Osteoblast (primary cell): ENCODE results near the gene GPX4. TPM values are rescaled to one million over a fixed set of nuclear protein-coding genes. Genes with fewer than 3 reads are reported as not detected.

Experiments used
- DNase-seq: peaks from one replicate; pipeline ENCODE4 v3.0.0; 2011; ENCODE audit warnings: low spot score, mixed read lengths; ENCODE audit not compliant: insufficient read length; ENCODE audit errors: missing footprints
- H2AFZ ChIP-seq: 2 replicates; pipeline ENCODE4 v1.6.0; 2011; ENCODE audit warnings: mild to moderate bottlenecking, low read length
- H3K27ac ChIP-seq: 2 replicates; pipeline ENCODE4 v1.5.1; 2011; ENCODE audit warnings: mild to moderate bottlenecking, low read depth, low read length, moderate library complexity
- H3K27me3 ChIP-seq: 2 replicates; pipeline ENCODE4 v1.6.0; 2012; ENCODE audit warnings: mild to moderate bottlenecking, control low read depth, inconsistent platforms, low read length, moderate library complexity; ENCODE audit not compliant: insufficient read depth
- H3K36me3 ChIP-seq: 2 replicates; pipeline ENCODE4 v1.5.1; 2011; ENCODE audit warnings: mild to moderate bottlenecking, low read length, control low read depth, moderate library complexity; ENCODE audit not compliant: insufficient read depth
- H3K4me1 ChIP-seq: 2 replicates; pipeline ENCODE4 v1.5.1; 2011; ENCODE audit warnings: mild to moderate bottlenecking, low read length, control low read depth, moderate library complexity; ENCODE audit not compliant: insufficient read depth
- H3K4me2 ChIP-seq: 2 replicates; pipeline ENCODE4 v1.6.0; 2011; ENCODE audit warnings: mild to moderate bottlenecking, low read length; ENCODE audit not compliant: insufficient read depth
- H3K4me3 ChIP-seq: fragments of 200-600 bp; sonication (generic); 3 replicates; pipeline ENCODE4 v1.5.1; 2012; ENCODE audit warnings: mild to moderate bottlenecking, low read length, inconsistent platforms; ENCODE audit not compliant: insufficient read depth
- H3K79me2 ChIP-seq: 2 replicates; pipeline ENCODE4 v1.6.0; 2012; ENCODE audit warnings: mild to moderate bottlenecking, low read length, control low read depth, inconsistent platforms; ENCODE audit not compliant: insufficient read depth
- H3K9me3 ChIP-seq: 2 replicates; pipeline ENCODE4 v1.5.1; 2011; ENCODE audit warnings: low read depth, low read length, control low read depth
- H4K20me1 ChIP-seq: 2 replicates; pipeline ENCODE4 v1.6.0; 2012; ENCODE audit warnings: mild to moderate bottlenecking, low read length, control low read depth; ENCODE audit not compliant: insufficient read depth
- CTCF ChIP-seq: IDR thresholded peaks from 2 replicates; pipeline ENCODE4 v1.5.1; 2011; ENCODE audit warnings: mild to moderate bottlenecking, low read depth, low read length, moderate library complexity; ENCODE audit errors: extremely low read depth
- total RNA-seq: library from RNA; depleted of rRNA; stranded (reverse); fragments of >200 nt; gene quantifications from 2 replicates; pipeline ENCODE4 v1.2.3, GENCODE V29; 2012

Gene GPX4
- total RNA-seq, 1 donor = 515 TPM

- H3K4me3 ChIP-seq = no peak overlapping the region
- TF ChIP-seq CTCF = no peak
- no peaks in the 10 kb centered on the region for H3K27me3 ChIP-seq
- H3K4me1 ChIP-seq = no peaks in the 10 kb centered on the region
- no peak overlapping the region for H3K4me2 ChIP-seq
- H3K79me2 ChIP-seq = no peaks in the 10 kb centered on the region
- peaks cover 7% of the 10 kb centered on the region for H3K36me3 ChIP-seq
- peaks cover 9% of the 10 kb centered on the region for H4K20me1 ChIP-seq
- H2AFZ ChIP-seq = no peak overlapping the region
- no peak overlapping the region for H3K27ac ChIP-seq
- no peaks in the 10 kb centered on the region for H3K9me3 ChIP-seq
- no peak for DNase-seq
Measured at GRCh38 chr19:1085053-1085658, 18.6 kb upstream of the GPX4 start.

GRCh38 chr19:1085676-1086442 is 17.9 kb upstream of the GPX4 start:
- Histone ChIP-seq H3K79me2 (no peaks in the 10 kb centered on the region), H3K27me3 (no peaks in the 10 kb centered on the region), H3K4me1 (no peaks in the 10 kb centered on the region), H3K27ac (no peak overlapping the region), H3K4me3 (no peak overlapping the region), H2AFZ (no peak overlapping the region), H3K4me2 (no peak overlapping the region), H3K9me3 (no peaks in the 10 kb centered on the region), H4K20me1 (peaks cover 9% of the 10 kb centered on the region), H3K36me3 (peaks cover 9% of the 10 kb centered on the region)
- TF ChIP-seq CTCF = no peak
- no peak for DNase-seq

- Histone ChIP-seq H2AFZ (no peak overlapping the region), H3K27me3 (no peaks in the 10 kb centered on the region), H3K4me1 (no peaks in the 10 kb centered on the region), H3K79me2 (peaks cover 2% of the 10 kb centered on the region), H3K4me3 (no peak overlapping the region), H3K36me3 (peaks cover 15% of the 10 kb centered on the region), H3K27ac (no peak overlapping the region), H3K9me3 (no peaks in the 10 kb centered on the region), H4K20me1 (peaks cover 9% of the 10 kb centered on the region), H3K4me2 (no peak overlapping the region)
- TF ChIP-seq CTCF = no peak
- DNase-seq = no peak
Measured at GRCh38 chr19:1086613-1087012, 17.2 kb upstream of the GPX4 start.

- peaks cover 10% of the 10 kb centered on the region for H3K79me2 ChIP-seq
- H3K4me1 ChIP-seq = no peaks in the 10 kb centered on the region
- peaks cover 15% of the 10 kb centered on the region for H4K20me1 ChIP-seq
- no peak overlapping the region for H3K4me3 ChIP-seq
- H3K27me3 ChIP-seq = no peaks in the 10 kb centered on the region
- peaks cover 21% of the 10 kb centered on the region for H3K36me3 ChIP-seq
- no peak overlapping the region for H3K27ac ChIP-seq
- TF ChIP-seq CTCF = no peak
- no peak overlapping the region for H2AFZ ChIP-seq
- H3K9me3 ChIP-seq = no peaks in the 10 kb centered on the region
- no peak for DNase-seq
- H3K4me2 ChIP-seq = no peak overlapping the region
Measured at GRCh38 chr19:1087813-1088415, 15.9 kb upstream of the GPX4 start.
